ENCODE measurements around the gene TM6SF1. TPM values are rescaled to one million over a fixed set of nuclear protein-coding genes. Genes with fewer than 3 reads are reported as not detected.
"Not testable (repeated sequence)": the region's sequence is repeated elsewhere in the genome, so short reads cannot be mapped to it uniquely, and the experiment has no call there.

TM6SF1 gene
- total RNA-seq, 2 experiments from 2014 or later = 2.1 to 2.6 TPM

- CTCF ChIA-PET = interaction anchor here (1.3 kb wide), 1 partner anchor 22 kb away, joined by 3 read pairs; no protein-coding TSS in a partner anchor
Measured at GRCh38 chr15:83113881-83114674, 6.6 kb downstream of the TM6SF1 start.

GRCh38 chr15:83114856-83115255, 7.4 kb downstream of the TM6SF1 start:
- CTCF ChIA-PET = interaction anchor here (1.3 kb wide), 1 partner anchor 21 kb away, joined by 3 read pairs; no protein-coding TSS in a partner anchor
- POLR2A ChIA-PET = no interaction called here

More at GRCh38 chr15:83113881-83114674, 6.6 kb downstream of the TM6SF1 start:
- POLR2A ChIA-PET = no interaction called here

- CTCF ChIA-PET = interaction anchor here (1.3 kb wide), 1 partner anchor 21 kb away, joined by 3 read pairs; no protein-coding TSS in a partner anchor
Measured at GRCh38 chr15:83115410-83115809, 8.0 kb downstream of the TM6SF1 start.

GRCh38 chr15:83115831-83116565, 8.6 kb downstream of the TM6SF1 start:
- POLR2A ChIA-PET = no interaction called here
- CTCF ChIA-PET = no interaction called here

More at GRCh38 chr15:83115410-83115809, 8.0 kb downstream of the TM6SF1 start:
- POLR2A ChIA-PET = no interaction called here

GRCh38 chr15:83118291-83118827, 10.9 kb downstream of the TM6SF1 start:
- ChIA-PET POLR2A (no interaction called here), CTCF (no interaction called here)

- CTCF ChIA-PET = no interaction called here
- POLR2A ChIA-PET = no interaction called here
Measured at GRCh38 chr15:83118968-83119367, 11.5 kb downstream of the TM6SF1 start.

GRCh38 chr15:83119968-83120581, 12.6 kb downstream of the TM6SF1 start:
- POLR2A ChIA-PET = no interaction called here
- CTCF ChIA-PET = interaction anchor here (0.6 kb wide), 1 partner anchor 129 kb away, joined by 3 read pairs; no protein-coding TSS in a partner anchor

- ChIA-PET POLR2A (no interaction called here), CTCF (no interaction called here)
Measured at GRCh38 chr15:83123529-83123928, 16.1 kb downstream of the TM6SF1 start.

GRCh38 chr15:83127547-83128150, 20.2 kb downstream of the TM6SF1 start:
- POLR2A ChIA-PET = no interaction called here
- CTCF ChIA-PET = no interaction called here

- CTCF ChIA-PET = no interaction called here
Measured at GRCh38 chr15:83129791-83130190, 22.3 kb downstream of the TM6SF1 start.

GRCh38 chr15:83132861-83133523, 25.5 kb downstream of the TM6SF1 start:
- CTCF ChIA-PET = no interaction called here
- POLR2A ChIA-PET = no interaction called here

More at GRCh38 chr15:83129791-83130190, 22.3 kb downstream of the TM6SF1 start:
- POLR2A ChIA-PET = no interaction called here

- CTCF ChIA-PET, POLR2A ChIA-PET: not testable (repeated sequence)
Measured at GRCh38 chr15:83142151-83142550, 34.7 kb downstream of the TM6SF1 start.

GRCh38 chr15:83144771-83145170, 37.3 kb downstream of the TM6SF1 start:
- POLR2A ChIA-PET = no interaction called here

GRCh38 chr15:83153288-83153687, 45.8 kb downstream of the TM6SF1 start:
- ChIA-PET POLR2A (no interaction called here), CTCF (no interaction called here)

More at GRCh38 chr15:83144771-83145170, 37.3 kb downstream of the TM6SF1 start:
- CTCF ChIA-PET = no interaction called here

- POLR2A ChIA-PET = no interaction called here
- CTCF ChIA-PET = no interaction called here
Measured at GRCh38 chr15:83155942-83156341, 48.5 kb downstream of the TM6SF1 start.

- ChIA-PET CTCF (no interaction called here), POLR2A (no interaction called here)
Measured at GRCh38 chr15:83158393-83158792, 50.9 kb downstream of the TM6SF1 start.

- POLR2A ChIA-PET = no interaction called here
- CTCF ChIA-PET = no interaction called here
Measured at GRCh38 chr15:83160741-83161140, 53.3 kb downstream of the TM6SF1 start.

GRCh38 chr15:83163032-83163431, 55.6 kb downstream of the TM6SF1 start:
- POLR2A ChIA-PET = no interaction called here
- CTCF ChIA-PET = no interaction called here

GRCh38 chr15:83164111-83164770, 56.8 kb downstream of the TM6SF1 start:
- POLR2A ChIA-PET = no interaction called here

More at GRCh38 chr15:83164111-83164770, 56.8 kb downstream of the TM6SF1 start:
- CTCF ChIA-PET = no interaction called here
